CD14-positive monocyte (primary cell): ENCODE measurements around the gene KMT2C. TPM values are rescaled to one million over a fixed set of nuclear protein-coding genes. Genes with fewer than 3 reads are reported as not detected.
"Not testable (repeated sequence)": the region's sequence is repeated elsewhere in the genome, so short reads cannot be mapped to it uniquely, and the experiment has no call there.

ENCODE experiments used
- DNase-seq, 3 donors: peaks; one replicate each; pipeline ENCODE4 v3.0.0-alpha.2; 2011 to 2022
- H2AFZ ChIP-seq: 2 replicates; pipeline ENCODE4 v1.6.0; 2012; ENCODE audit warnings: mild to moderate bottlenecking, low read depth, low read length, inconsistent platforms; ENCODE audit not compliant: insufficient read depth, poor library complexity, severe bottlenecking
- H3K27ac ChIP-seq, 2 donors: 1 replicate in 1 of 2; 2 replicates in 1 of 2; pipeline ENCODE4 v1.5.1; 2012 to 2013; ENCODE audit warnings: low read length in 2 of 2, control low read depth in 1 of 2, inconsistent platforms in 1 of 2, low read depth in 1 of 2, mild to moderate bottlenecking in 1 of 2
- H3K27me3 ChIP-seq, 2 donors: one replicate each; pipeline versions ENCODE4 v1.6.0 to v1.6.1; 2011 to 2013; ENCODE audit warnings: low read length in 2 of 2; ENCODE audit not compliant: control insufficient read depth in 2 of 2, insufficient read depth in 2 of 2
- H3K36me3 ChIP-seq, 2 donors: replicated peaks in 1 of 2; 1 replicate in 1 of 2; 2 replicates in 1 of 2; pipeline versions ENCODE4 v1.5.1 to v1.6.1; 2012 to 2013; ENCODE audit warnings: low read length in 2 of 2, control low read depth in 1 of 2, inconsistent platforms in 1 of 2, mild to moderate bottlenecking in 1 of 2; ENCODE audit not compliant: insufficient read depth in 2 of 2, control insufficient read depth in 1 of 2
- H3K4me1 ChIP-seq, 2 donors: 1 replicate in 1 of 2; 2 replicates in 1 of 2; pipeline versions ENCODE4 v1.5.1 to v1.6.1; 2012 to 2013; ENCODE audit warnings: low read length in 2 of 2, control low read depth in 1 of 2, inconsistent platforms in 1 of 2, mild to moderate bottlenecking in 1 of 2, moderate library complexity in 1 of 2; ENCODE audit not compliant: insufficient read depth in 2 of 2, control insufficient read depth in 1 of 2
- H3K4me2 ChIP-seq: replicated peaks from 2 replicates; pipeline ENCODE3; 2012; ENCODE audit warnings: low read length, moderate library complexity, mild to moderate bottlenecking; ENCODE audit not compliant: poor library complexity, severe bottlenecking; ENCODE audit errors: extremely low read depth
- H3K4me3 ChIP-seq, 3 experiments: fragments of 200-600 bp in 1 of 3; sonication (generic) in 1 of 3; replicated peaks in 1 of 3; 1 replicate in 2 of 3; 2 replicates in 1 of 3; pipeline ENCODE4 v1.5.1; 2011 to 2013; ENCODE audit warnings: low read length in 3 of 3, mild to moderate bottlenecking in 3 of 3, control low read depth in 2 of 3, low read depth in 2 of 3, inconsistent platforms in 1 of 3, moderate library complexity in 1 of 3
- H3K79me2 ChIP-seq: 2 replicates; pipeline ENCODE4 v1.6.0; 2012; ENCODE audit warnings: mild to moderate bottlenecking, control low read depth, inconsistent platforms, low read length, moderate library complexity; ENCODE audit not compliant: insufficient read depth
- H3K9ac ChIP-seq: 2 replicates; pipeline ENCODE4 v1.6.0; 2017; ENCODE audit warnings: low read length, mild to moderate bottlenecking; ENCODE audit not compliant: insufficient read depth, poor library complexity, severe bottlenecking
- H3K9me3 ChIP-seq, 2 donors: replicated peaks in 1 of 2; 1 replicate in 1 of 2; 2 replicates in 1 of 2; pipeline versions ENCODE4 v1.5.1 to v1.6.1; 2012 to 2013; ENCODE audit warnings: low read length in 2 of 2, control low read depth in 1 of 2; ENCODE audit not compliant: control insufficient read depth in 1 of 2, insufficient read depth in 1 of 2
- H4K20me1 ChIP-seq: 2 replicates; pipeline ENCODE4 v1.6.0; 2012; ENCODE audit warnings: mild to moderate bottlenecking, low read length, control low read depth, moderate library complexity; ENCODE audit not compliant: insufficient read depth
- H3K27ac Mint-ChIP-seq, 7 donors: one replicate each; pipeline ENCODE4 v1.8.0; 2020; ENCODE audit warnings: mild to moderate bottlenecking in 7 of 7, mixed read lengths in 7 of 7, moderate library complexity in 6 of 7, inconsistent platforms in 2 of 7
- H3K27me3 Mint-ChIP-seq, 3 donors: one replicate each; pipeline ENCODE4 v1.8.0; 2021 to 2022; ENCODE audit warnings: low read depth in 3 of 3, mild to moderate bottlenecking in 3 of 3, mixed read lengths in 3 of 3, moderate library complexity in 3 of 3, inconsistent platforms in 1 of 3
- H3K36me3 Mint-ChIP-seq, 2 donors: one replicate each; pipeline ENCODE4 v1.8.0; 2020; ENCODE audit warnings: mixed read lengths in 2 of 2, inconsistent platforms in 1 of 2, mild to moderate bottlenecking in 1 of 2
- H3K4me1 Mint-ChIP-seq: one replicate; pipeline ENCODE4 v1.8.0; 2020; ENCODE audit warnings: mild to moderate bottlenecking, mixed read lengths
- H3K4me3 Mint-ChIP-seq, 2 donors: one replicate each; pipeline ENCODE4 v1.8.0; 2020; ENCODE audit warnings: mild to moderate bottlenecking in 2 of 2, mixed read lengths in 2 of 2, moderate library complexity in 1 of 2
- H3K9me3 Mint-ChIP-seq, 7 donors: one replicate each; pipeline ENCODE4 v1.8.0; 2020 to 2022; ENCODE audit warnings: mixed read lengths in 7 of 7, mild to moderate bottlenecking in 6 of 7, moderate library complexity in 6 of 7, inconsistent platforms in 2 of 7
- CTCF ChIP-seq: fragments of 200-600 bp; IDR thresholded peaks from one replicate; pipeline ENCODE4 v1.8.0; 2022; ENCODE audit warnings: antibody characterized with exemption, mild to moderate bottlenecking
- whole genome bisulfite sequencing: methylation state at CpG from one replicate; pipeline ENCODE4 v1.1.5; 2013; ENCODE audit warnings: missing lambda C conversion rate; ENCODE audit not compliant: insufficient coverage; 5-methylcytosine and 5-hydroxymethylcytosine counted together
- intact Hi-C, 2 donors: fragments of 100-400 bp; cut with micrococcal nuclease; formaldehyde crosslinking; loops; one replicate each; pipeline versions ENCODE4 v1.15.0 to v1.15.1; 2023
- polyA plus RNA-seq, 3 donors: library from polyadenylated mRNA; depleted of rRNA in 1 of 3; unstranded in 2 of 3; stranded (reverse) in 1 of 3; fragments of 300-500 nt in 2 of 3; fragments of >200 nt in 1 of 3; fragmentation: Illumina TruSeq in 2 of 3; gene quantifications; 1 replicate in 2 of 3; 2 replicates in 1 of 3; pipeline ENCODE4 v1.2.3, GENCODE V29; 2012 to 2021

Gene KMT2C
- polyA plus RNA-seq, 3 donors: 4.5 to 26.1 (median 7.3) TPM

- 100% methylated on average over 1 of the region's 6 CpGs for WGBS
- H3K4me3 Mint-ChIP-seq: no peak overlapping the region
- no peak overlapping the region for H3K27ac Mint-ChIP-seq
- no peak overlapping the region for H3K9ac ChIP-seq
- no peaks in the 10 kb centered on the region for H3K9me3 ChIP-seq
- no peak overlapping the region for H3K4me2 ChIP-seq
- H2AFZ ChIP-seq: no peak overlapping the region
- peaks cover 0 to 4% (median 4%) of the 10 kb centered on the region in 3 donors for H3K27me3 Mint-ChIP-seq
- no peaks in the 10 kb centered on the region for H3K36me3 Mint-ChIP-seq
- DNase-seq: no peak
- peaks cover 4 to 7% of the 10 kb centered on the region in 2 donors for H3K4me1 ChIP-seq
- no peaks in the 10 kb centered on the region for H3K9me3 Mint-ChIP-seq
- intact Hi-C loops: no loop called here
- peaks cover 13% of the 10 kb centered on the region for H3K4me1 Mint-ChIP-seq
- H3K27me3 ChIP-seq: no peaks in the 10 kb centered on the region
- no peak overlapping the region for H3K4me3 ChIP-seq
- no peaks in the 10 kb centered on the region for H4K20me1 ChIP-seq
- TF ChIP-seq CTCF: no peak
- H3K36me3 ChIP-seq: no peaks in the 10 kb centered on the region
- H3K27ac ChIP-seq: no peak overlapping the region
- no peaks in the 10 kb centered on the region for H3K79me2 ChIP-seq
Measured at GRCh38 chr7:152443586-152443985, 7.8 kb upstream of the KMT2C start.

- Mint-ChIP-seq H3K4me3 (no peak overlapping the region), H3K36me3 (no peaks in the 10 kb centered on the region), H3K4me1 (peaks cover 11% of the 10 kb centered on the region), H3K27me3 (peaks cover 0 to 4% (median 4%) of the 10 kb centered on the region in 3 donors), H3K27ac (no peak overlapping the region), H3K9me3 (no peaks in the 10 kb centered on the region)
- H3K4me1 ChIP-seq: peaks cover 4 to 7% of the 10 kb centered on the region in 2 donors
- H3K36me3 ChIP-seq: no peaks in the 10 kb centered on the region
- H3K27ac ChIP-seq: no peak overlapping the region
- H3K9ac ChIP-seq: no peak overlapping the region
- H2AFZ ChIP-seq: no peak overlapping the region
- no peaks in the 10 kb centered on the region for H3K9me3 ChIP-seq
- DNase-seq: no peak
- no peaks in the 10 kb centered on the region for H3K79me2 ChIP-seq
- no CpG with 5 or more reads among the region's 7 CpGs for WGBS
- H3K27me3 ChIP-seq: no peaks in the 10 kb centered on the region
- intact Hi-C loops: no loop called here
- H3K4me3 ChIP-seq: no peak overlapping the region
- TF ChIP-seq CTCF: no peak
- H3K4me2 ChIP-seq: no peak overlapping the region
- no peaks in the 10 kb centered on the region for H4K20me1 ChIP-seq
Measured at GRCh38 chr7:152442330-152442835, 6.6 kb upstream of the KMT2C start.

GRCh38 chr7:152441810-152442209 lies 6.0 kb upstream of the KMT2C start:
- H3K27me3 ChIP-seq, H3K9ac ChIP-seq, DNase-seq, intact Hi-C loops, H3K36me3 ChIP-seq, H3K79me2 ChIP-seq, H3K4me3 ChIP-seq, H3K9me3 ChIP-seq, H3K9me3 Mint-ChIP-seq, H3K27ac Mint-ChIP-seq, H3K27me3 Mint-ChIP-seq, H3K27ac ChIP-seq, H4K20me1 ChIP-seq, H3K4me2 ChIP-seq, H2AFZ ChIP-seq, H3K36me3 Mint-ChIP-seq, H3K4me3 Mint-ChIP-seq: not testable (repeated sequence)
- H3K4me1 Mint-ChIP-seq: peaks cover 16% of the 10 kb centered on the region
- no CpG with 5 or more reads among the region's 8 CpGs for WGBS
- peaks cover 4 to 13% of the 10 kb centered on the region in 2 donors for H3K4me1 ChIP-seq
